HepG2 (cell line): Measurements from ENCODE around the gene CMTM1. TPM values are rescaled to one million over a fixed set of nuclear protein-coding genes. Genes with fewer than 3 reads are reported as not detected.

Experiments used
- CHCHD3 ChIP-seq: sonication (generic); formaldehyde crosslinking; IDR thresholded peaks from 2 replicates; pipeline ENCODE4 v1.8.0; 2022; ENCODE audit warnings: mild to moderate bottlenecking, missing genetic modification reagents, moderate library complexity
- CHD4 ChIP-seq: fragments of 200-600 bp; sonication (generic); IDR thresholded peaks from 2 replicates; pipeline ENCODE4 v1.7.0; 2017; ENCODE audit warnings: mild to moderate bottlenecking, low read length, borderline replicate concordance
- FOXP4 ChIP-seq: sonication (generic); formaldehyde crosslinking; IDR thresholded peaks from 2 replicates; pipeline ENCODE4 v1.4.0; 2020; ENCODE audit warnings: missing genetic modification reagents
- GATA4 ChIP-seq: sonication (generic); IDR thresholded peaks from 2 replicates; pipeline ENCODE4 v1.6.1; 2016; ENCODE audit warnings: antibody characterized with exemption, low read depth, borderline replicate concordance
- KLF16 ChIP-seq, 2 experiments: sonication (generic) in 1 of 2; formaldehyde crosslinking in 1 of 2; IDR thresholded peaks; 2 replicates each; pipeline versions ENCODE4 v1.6.1 to v1.8.0; 2016 to 2023; ENCODE audit warnings: missing genetic modification reagents in 2 of 2, missing compliant biosample characterization in 1 of 2
- KMT2A ChIP-seq: sonication (generic); formaldehyde crosslinking; IDR thresholded peaks from 2 replicates; pipeline ENCODE4 v1.4.0; 2020; ENCODE audit warnings: missing genetic modification reagents
- LBX2 ChIP-seq: sonication (generic); formaldehyde crosslinking; IDR thresholded peaks from 2 replicates; pipeline ENCODE4 v1.5.0; 2020; ENCODE audit warnings: missing genetic modification reagents, mild to moderate bottlenecking, borderline replicate concordance
- MTA1 ChIP-seq: sonication (generic); formaldehyde crosslinking; IDR thresholded peaks from 2 replicates; pipeline ENCODE4 v1.4.0; 2020; ENCODE audit warnings: missing genetic modification reagents, mild to moderate bottlenecking, borderline replicate concordance
- NFYC ChIP-seq: IDR thresholded peaks from 2 replicates; pipeline ENCODE4 v1.6.1; 2016; ENCODE audit warnings: missing genetic modification reagents, missing compliant biosample characterization
- NR2C2 ChIP-seq: sonication (generic); formaldehyde crosslinking; IDR thresholded peaks from 2 replicates; pipeline ENCODE4 v1.4.0; 2020; ENCODE audit warnings: missing genetic modification reagents, mild to moderate bottlenecking, moderate library complexity, borderline replicate concordance
- PAX8 ChIP-seq: sonication (generic); formaldehyde crosslinking; IDR thresholded peaks from 2 replicates; pipeline ENCODE4 v1.8.0; 2022; ENCODE audit warnings: mild to moderate bottlenecking, missing genetic modification reagents, borderline replicate concordance
- PHB2 ChIP-seq: fragments of 450-650 bp; IDR thresholded peaks from 2 replicates; pipeline ENCODE4 v1.6.1; 2018; ENCODE audit not compliant: partially characterized antibody
- PHF21A ChIP-seq: sonication (generic); formaldehyde crosslinking; IDR thresholded peaks from 2 replicates; pipeline ENCODE4 v1.5.0; 2020; ENCODE audit warnings: mild to moderate bottlenecking, missing genetic modification reagents
- PPARG ChIP-seq: conservative IDR thresholded peaks from 2 replicates; pipeline ENCODE4 v1.6.1; 2016; ENCODE audit warnings: missing biosample characterization, missing genetic modification reagents
- RARA ChIP-seq: IDR thresholded peaks from 2 replicates; pipeline ENCODE4 v1.6.1; 2016; ENCODE audit warnings: missing genetic modification reagents, missing compliant biosample characterization
- RBM39 ChIP-seq: fragments of 200-400 bp; formaldehyde crosslinking; IDR thresholded peaks from one replicate; pipeline ENCODE4 v1.6.1; 2018; ENCODE audit warnings: antibody characterized with exemption, mild to moderate bottlenecking, low read depth, low read length; ENCODE audit not compliant: poor library complexity, severe bottlenecking
- RFXANK ChIP-seq: IDR thresholded peaks from 2 replicates; pipeline ENCODE4 v1.6.1; 2016
- SALL2 ChIP-seq: sonication (generic); formaldehyde crosslinking; IDR thresholded peaks from 2 replicates; pipeline ENCODE4 v1.8.1; 2023; ENCODE audit warnings: mild to moderate bottlenecking, missing genetic modification reagents, inconsistent platforms
- ZFYVE20 ChIP-seq: sonication (generic); formaldehyde crosslinking; IDR thresholded peaks from 2 replicates; pipeline ENCODE4 v1.8.0; 2023; ENCODE audit warnings: low read depth, mild to moderate bottlenecking, moderate library complexity, missing genetic modification reagents, borderline replicate concordance
- ZMAT5 ChIP-seq: sonication (generic); formaldehyde crosslinking; IDR thresholded peaks from 2 replicates; pipeline ENCODE4 v1.5.0; 2020; ENCODE audit warnings: mild to moderate bottlenecking, low read depth, missing genetic modification reagents, borderline replicate concordance
- ZNF496 ChIP-seq: sonication (generic); formaldehyde crosslinking; IDR thresholded peaks from 2 replicates; pipeline ENCODE4 v1.8.1; 2023; ENCODE audit warnings: mild to moderate bottlenecking, moderate library complexity, missing genetic modification reagents; ENCODE audit not compliant: insufficient replicate concordance
- ZNF749 ChIP-seq: sonication (generic); formaldehyde crosslinking; IDR thresholded peaks from 2 replicates; pipeline ENCODE4 v1.8.0; 2022; ENCODE audit warnings: mild to moderate bottlenecking, missing genetic modification reagents, moderate library complexity, borderline replicate concordance
- ZNF782 ChIP-seq: sonication (generic); formaldehyde crosslinking; IDR thresholded peaks from 2 replicates; pipeline ENCODE4 v1.4.0; 2020; ENCODE audit warnings: missing genetic modification reagents, mild to moderate bottlenecking, borderline replicate concordance
- ZNF784 ChIP-seq: sonication (generic); formaldehyde crosslinking; IDR thresholded peaks from 2 replicates; pipeline ENCODE4 v1.5.1; 2020; ENCODE audit warnings: missing genetic modification reagents, mild to moderate bottlenecking, borderline replicate concordance
- polyA plus RNA-seq, 8 experiments: library from polyadenylated mRNA; depleted of rRNA in 3 of 8; stranded (reverse) in 7 of 8; unstranded in 1 of 8; fragments of >200 nt; fragmentation: Illumina TruSeq in 4 of 8; extraction: Trizol in 4 of 8; gene quantifications; 2 replicates each; pipeline versions ENCODE4 v1.2.1 to v1.2.3, GENCODE V29; 2011 to 2016; ENCODE audit warnings: low read depth in 4 of 8, missing spikeins in 1 of 8, mixed read lengths in 1 of 8; ENCODE audit not compliant: insufficient read depth in 1 of 8
- total RNA-seq, 5 experiments: library from RNA; depleted of rRNA; stranded (reverse); fragments of >200 nt; fragmentation: Illumina TruSeq; extraction: Trizol; gene quantifications; 2 replicates each; pipeline ENCODE4 v1.2.3, GENCODE V29; 2016; ENCODE audit warnings: low read depth in 1 of 5

The CMTM1 gene
- total and polyA plus RNA-seq, 2 of the 13 experiments (the other 11 are each of a cell fraction or from before 2014, with no cell fraction given), result 1.7 to 2.9 TPM

GRCh38 chr16:66608241-66609138, 42.3 kb downstream of the CMTM1 start (continued):
- TF ChIP-seq GATA4, result no peak
- TF ChIP-seq ZNF784 (CRISPR knock-in tag), result 0 out of 2 replicates have a peak, but pooled peaks have one; percentile 75
- 0 out of 2 replicates have a peak, but pooled peaks have one; percentile 40 for TF ChIP-seq KMT2A (CRISPR knock-in tag)
- peak; percentile 68 for TF ChIP-seq RARA (CRISPR knock-in tag)
- TF ChIP-seq RFXANK (CRISPR knock-in tag), result no peak
- 0 out of 2 replicates have a peak, but pooled peaks have one; percentile 26 for TF ChIP-seq PHF21A
- no peak for TF ChIP-seq PHB2
- no peak for TF ChIP-seq RBM39
- peak; percentile 78 for TF ChIP-seq PPARG (CRISPR knock-in tag)
- TF ChIP-seq ZNF496 (CRISPR knock-in tag), result no peak
- TF ChIP-seq CHCHD3 (CRISPR knock-in tag), result no peak
- TF ChIP-seq KLF16 (CRISPR knock-in tag; IDR thresholded peaks at IDR 0.05), result peak in 1 of 2 experiments; percentile 87; a peak in 2 of 4 replicates
- TF ChIP-seq PAX8 (CRISPR knock-in tag), result no peak
- TF ChIP-seq FOXP4 (CRISPR knock-in tag), result peak; percentile 61; the same call in 1 of the 2 replicates
- TF ChIP-seq ZFYVE20, result no peak
- TF ChIP-seq ZMAT5, result no peak
- TF ChIP-seq ZNF749 (CRISPR knock-in tag), result no peak
- peak; percentile 52; the same call in 1 of the 2 replicates for TF ChIP-seq SALL2
- TF ChIP-seq LBX2 (CRISPR knock-in tag), result no peak
- TF ChIP-seq NFYC (CRISPR knock-in tag), result no peak
- TF ChIP-seq CHD4, result no peak
- peak; percentile 40; the same call in 1 of the 2 replicates for TF ChIP-seq NR2C2
- TF ChIP-seq ZNF782 (CRISPR knock-in tag), result peak; percentile 94; the same call in 1 of the 2 replicates
- 0 out of 2 replicates have a peak, but pooled peaks have one; percentile 48 for TF ChIP-seq MTA1 (CRISPR knock-in tag)
